Measurements from ENCODE around the gene DHX35.

DHX35 gene

DNA sequence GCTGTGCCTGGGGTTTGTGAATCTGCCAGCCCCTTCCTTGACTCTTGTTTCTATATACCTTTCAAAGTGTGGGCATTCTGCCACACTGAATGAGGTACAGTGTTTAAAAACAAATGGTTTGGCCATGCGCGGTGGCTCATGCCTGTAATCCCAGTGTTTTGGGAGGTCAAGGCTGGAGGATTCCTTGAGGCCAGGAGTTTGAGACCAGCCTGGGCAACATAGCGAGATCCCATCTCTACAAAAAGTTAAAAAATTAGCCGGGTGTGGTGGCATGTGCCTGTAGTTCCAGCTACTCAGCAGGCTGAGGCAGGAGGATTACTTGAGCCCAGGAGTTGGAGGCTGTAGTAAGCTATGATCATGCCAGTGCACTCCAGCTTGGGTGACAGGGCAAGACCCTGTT lies 30.2 kb upstream of the DHX35 start:
- Histone ChIP-seq H3K27me3 (ENCODE audit: insufficient read depth, low read length, poor library complexity, severe bottlenecking) (peaks cover 3% of the 10 kb centered on the region), H2AFZ (ENCODE audit: low read length) (no peak overlapping the region), H4K20me1 (ENCODE audit: insufficient read depth, low read length, poor library complexity, severe bottlenecking) (peaks cover 68% of the 10 kb centered on the region), H3K9me3 (ENCODE audit: insufficient read depth, low read depth, low read length) (no peaks in the 10 kb centered on the region), H3K79me2 (ENCODE audit: insufficient read depth, low read length) (peaks cover 100% of the 10 kb centered on the region), H3K36me3 (ENCODE audit: insufficient read depth, low read length) (peaks cover 11% of the 10 kb centered on the region; the same call in 1 of the 2 replicates), H3K4me3 (ENCODE audit: low read length, poor library complexity, severe bottlenecking) (peak overlapping the region; percentile 87), H3K9me2 (replicated peaks; ENCODE audit: low read depth, low read length) (no peaks in the 10 kb centered on the region), H3K4me1 (ENCODE audit: insufficient read depth, low read length, poor library complexity, severe bottlenecking) (peaks cover 74% of the 10 kb centered on the region), H3K9ac (ENCODE audit: low read depth, low read length, poor library complexity, severe bottlenecking) (peak overlapping the region; percentile 47), H3K4me2 (ENCODE audit: low read depth, low read length, poor library complexity, severe bottlenecking) (peak overlapping the region; percentile 96), H3F3A (ENCODE audit: low read depth) (no peaks in the 10 kb centered on the region)
- TF ChIP-seq, protein P1, sequence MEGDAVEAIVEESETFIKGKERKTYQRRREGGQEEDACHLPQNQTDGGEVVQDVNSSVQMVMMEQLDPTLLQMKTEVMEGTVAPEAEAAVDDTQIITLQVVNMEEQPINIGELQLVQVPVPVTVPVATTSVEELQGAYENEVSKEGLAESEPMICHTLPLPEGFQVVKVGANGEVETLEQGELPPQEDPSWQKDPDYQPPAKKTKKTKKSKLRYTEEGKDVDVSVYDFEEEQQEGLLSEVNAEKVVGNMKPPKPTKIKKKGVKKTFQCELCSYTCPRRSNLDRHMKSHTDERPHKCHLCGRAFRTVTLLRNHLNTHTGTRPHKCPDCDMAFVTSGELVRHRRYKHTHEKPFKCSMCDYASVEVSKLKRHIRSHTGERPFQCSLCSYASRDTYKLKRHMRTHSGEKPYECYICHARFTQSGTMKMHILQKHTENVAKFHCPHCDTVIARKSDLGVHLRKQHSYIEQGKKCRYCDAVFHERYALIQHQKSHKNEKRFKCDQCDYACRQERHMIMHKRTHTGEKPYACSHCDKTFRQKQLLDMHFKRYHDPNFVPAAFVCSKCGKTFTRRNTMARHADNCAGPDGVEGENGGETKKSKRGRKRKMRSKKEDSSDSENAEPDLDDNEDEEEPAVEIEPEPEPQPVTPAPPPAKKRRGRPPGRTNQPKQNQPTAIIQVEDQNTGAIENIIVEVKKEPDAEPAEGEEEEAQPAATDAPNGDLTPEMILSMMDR (conservative IDR thresholded peaks at IDR 0.05; ENCODE audit: low read length): no peak
- no peak for TF ChIP-seq EZH2phosphoT487 (IDR thresholded peaks at IDR 0.05; ENCODE audit: borderline replicate concordance)

DNA sequence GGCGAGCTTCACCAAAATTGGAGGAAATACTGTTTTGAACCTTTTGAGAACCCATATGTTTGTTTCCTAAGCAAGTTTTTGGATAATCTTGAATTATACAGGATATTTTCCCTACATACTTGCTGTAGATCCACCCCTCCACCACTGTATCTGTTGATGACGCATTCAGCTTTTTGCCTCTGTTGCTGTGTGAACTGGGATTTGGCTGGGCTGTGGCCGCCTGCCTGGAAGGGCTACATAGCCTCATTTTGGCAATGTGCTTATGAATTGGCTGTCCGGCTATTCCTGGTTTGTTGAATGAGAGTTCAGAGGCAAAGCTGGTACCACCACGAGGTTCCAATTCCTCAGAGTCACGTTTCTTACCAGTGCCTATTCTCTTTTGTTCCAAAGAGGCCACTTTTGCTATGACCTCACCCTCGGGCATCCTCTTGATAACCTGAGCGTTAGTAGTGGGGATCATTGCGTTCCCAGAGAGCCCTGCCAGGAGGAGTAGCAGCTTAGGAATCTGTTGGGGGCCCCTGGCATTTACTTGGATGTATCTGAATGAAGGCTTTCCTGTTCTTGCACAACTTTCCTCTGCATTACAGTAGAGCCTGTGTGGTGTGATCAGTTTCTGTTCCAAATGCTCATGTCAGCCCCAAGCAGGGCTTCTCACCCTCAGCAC lies 29.6 kb upstream of the DHX35 start:
- Histone ChIP-seq H3K27me3 (ENCODE audit: insufficient read depth, low read length, poor library complexity, severe bottlenecking) (no peaks in the 10 kb centered on the region), H3K4me3 (ENCODE audit: low read length, poor library complexity, severe bottlenecking) (peak overlapping the region; percentile 87), H3K4me1 (ENCODE audit: insufficient read depth, low read length, poor library complexity, severe bottlenecking) (peaks cover 77% of the 10 kb centered on the region), H3K79me2 (ENCODE audit: insufficient read depth, low read length) (peaks cover 100% of the 10 kb centered on the region), H3K9ac (ENCODE audit: low read depth, low read length, poor library complexity, severe bottlenecking) (peak overlapping the region; percentile 47), H4K20me1 (ENCODE audit: insufficient read depth, low read length, poor library complexity, severe bottlenecking) (peaks cover 70% of the 10 kb centered on the region), H3K4me2 (ENCODE audit: low read depth, low read length, poor library complexity, severe bottlenecking) (peak overlapping the region; percentile 96), H3F3A (ENCODE audit: low read depth) (no peaks in the 10 kb centered on the region), H3K9me2 (replicated peaks; ENCODE audit: low read depth, low read length) (no peaks in the 10 kb centered on the region), H3K36me3 (ENCODE audit: insufficient read depth, low read length) (peaks cover 16% of the 10 kb centered on the region; the same call in 1 of the 2 replicates), H2AFZ (ENCODE audit: low read length) (no peak overlapping the region), H3K9me3 (ENCODE audit: insufficient read depth, low read depth, low read length) (no peaks in the 10 kb centered on the region)
- TF ChIP-seq, protein P1 (conservative IDR thresholded peaks at IDR 0.05; ENCODE audit: low read length): no peak
- TF ChIP-seq EZH2phosphoT487 (IDR thresholded peaks at IDR 0.05; ENCODE audit: borderline replicate concordance): no peak

DNA sequence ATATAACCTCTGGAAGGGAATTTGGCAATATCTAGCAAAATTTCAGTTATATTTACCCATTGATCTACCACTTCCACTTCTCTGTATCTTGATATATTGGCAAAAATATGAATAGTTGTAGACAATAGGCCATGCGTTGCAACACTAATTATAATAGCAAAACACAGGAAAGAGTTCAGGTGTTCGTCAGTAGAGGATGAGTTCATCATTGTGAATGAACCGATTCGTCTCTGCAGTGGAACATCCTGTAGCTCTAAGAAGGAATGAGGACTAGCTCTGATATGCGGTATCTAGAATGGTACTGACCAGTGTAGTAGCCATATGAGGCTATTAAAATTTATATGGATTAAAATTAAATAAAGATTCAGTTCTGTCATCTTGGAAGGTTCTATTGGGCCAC lies 27.6 kb upstream of the DHX35 start:
- Histone ChIP-seq H3K79me2 (ENCODE audit: insufficient read depth, low read length) (peaks cover 100% of the 10 kb centered on the region), H2AFZ (ENCODE audit: low read length) (no peak overlapping the region), H3F3A (ENCODE audit: low read depth) (no peaks in the 10 kb centered on the region), H4K20me1 (ENCODE audit: insufficient read depth, low read length, poor library complexity, severe bottlenecking) (peaks cover 71% of the 10 kb centered on the region), H3K4me1 (ENCODE audit: insufficient read depth, low read length, poor library complexity, severe bottlenecking) (peaks cover 69% of the 10 kb centered on the region), H3K9me2 (replicated peaks; ENCODE audit: low read depth, low read length) (no peaks in the 10 kb centered on the region), H3K4me3 (ENCODE audit: low read length, poor library complexity, severe bottlenecking) (peak overlapping the region; percentile 87), H3K27me3 (ENCODE audit: insufficient read depth, low read length, poor library complexity, severe bottlenecking) (no peaks in the 10 kb centered on the region), H3K9ac (ENCODE audit: low read depth, low read length, poor library complexity, severe bottlenecking) (no peak overlapping the region), H3K9me3 (ENCODE audit: insufficient read depth, low read depth, low read length) (no peaks in the 10 kb centered on the region), H3K36me3 (ENCODE audit: insufficient read depth, low read length) (peaks cover 33% of the 10 kb centered on the region; the same call in 1 of the 2 replicates), H3K4me2 (ENCODE audit: low read depth, low read length, poor library complexity, severe bottlenecking) (peak overlapping the region; percentile 96)
- TF ChIP-seq, protein P1 (conservative IDR thresholded peaks at IDR 0.05; ENCODE audit: low read length): no peak
- TF ChIP-seq EZH2phosphoT487 (IDR thresholded peaks at IDR 0.05; ENCODE audit: borderline replicate concordance): no peak

Measured in Loucy (cell line).